K562 (cell line): ENCODE data around the gene LRP1. TPM values are rescaled to one million over a fixed set of nuclear protein-coding genes. Genes with fewer than 3 reads are reported as not detected.

ENCODE experiments used
- DNMT1 ChIP-seq: fragments of 450-650 bp; IDR thresholded peaks from 2 replicates; pipeline ENCODE4 v1.6.1; 2016; ENCODE audit warnings: antibody characterized with exemption, mild to moderate bottlenecking
- MYC ChIP-seq, 2 experiments: fragments of 250-450 bp in 1 of 2; sonication (Bioruptor Pico) in 1 of 2; IDR thresholded peaks; 2 replicates each; pipeline versions ENCODE4 v1.5.1 to v1.6.1; 2012 to 2021; ENCODE audit warnings: low read depth in 2 of 2, borderline replicate concordance in 1 of 2, improper control_type of control experiment in 1 of 2, low read length in 1 of 2, mild to moderate bottlenecking in 1 of 2, moderate library complexity in 1 of 2
- SETDB1 ChIP-seq: IDR thresholded peaks from one replicate; pipeline ENCODE4 v1.6.1; 2012; ENCODE audit warnings: low read length, control low read depth, inconsistent platforms
- SRSF1 ChIP-seq: fragments of 200-400 bp; formaldehyde crosslinking; IDR thresholded peaks from 2 replicates; pipeline ENCODE4 v1.6.1; 2017; ENCODE audit warnings: mild to moderate bottlenecking, low read depth, low read length, moderate library complexity
- polyA plus RNA-seq, 8 experiments: library from polyadenylated mRNA; depleted of rRNA in 4 of 8; stranded (reverse) in 5 of 8; unstranded in 3 of 8; fragments of >200 nt; fragmentation: Nextera tagmentation in 2 of 8; fragmentation: Illumina TruSeq in 1 of 8; extraction: Ambion mirVana in 2 of 8; extraction: Trizol in 1 of 8; gene quantifications; 2 replicates each; pipeline versions ENCODE4 v1.2.1 to v1.2.3, GENCODE V29; 2011 to 2014; ENCODE audit warnings: inconsistent platforms in 1 of 8, missing spikeins in 1 of 8
- total RNA-seq, 7 experiments: library from RNA; depleted of rRNA in 6 of 7; stranded (reverse); fragments of >200 nt in 6 of 7; fragmentation: Illumina TruSeq in 2 of 7; extraction: Trizol in 2 of 7; gene quantifications; 2 replicates each; pipeline versions ENCODE4 v1.2.1 to v1.2.3, GENCODE V29; 2011 to 2021; ENCODE audit warnings: low replicate concordance in 1 of 7
- TF ChIP-seq, protein P1 (sequence below): fragments of 200-600 bp; sonication (generic); IDR thresholded peaks from one replicate; pipeline ENCODE4 v1.6.1; 2012; ENCODE audit warnings: mild to moderate bottlenecking, low read depth, low read length, inconsistent platforms
- TF ChIP-seq, protein P2 (sequence below): fragments of 250-450 bp; sonication (Bioruptor Pico); IDR thresholded peaks from 2 replicates; pipeline ENCODE4 v1.5.0; 2022; ENCODE audit warnings: mild to moderate bottlenecking

The LRP1 gene
- total and polyA plus RNA-seq, 9 of the 15 experiments (the other 6 are each of a cell fraction or from before 2014, with no cell fraction given): 0.04 to 0.64 (median 0.19) TPM; not detected in 2

DNA sequence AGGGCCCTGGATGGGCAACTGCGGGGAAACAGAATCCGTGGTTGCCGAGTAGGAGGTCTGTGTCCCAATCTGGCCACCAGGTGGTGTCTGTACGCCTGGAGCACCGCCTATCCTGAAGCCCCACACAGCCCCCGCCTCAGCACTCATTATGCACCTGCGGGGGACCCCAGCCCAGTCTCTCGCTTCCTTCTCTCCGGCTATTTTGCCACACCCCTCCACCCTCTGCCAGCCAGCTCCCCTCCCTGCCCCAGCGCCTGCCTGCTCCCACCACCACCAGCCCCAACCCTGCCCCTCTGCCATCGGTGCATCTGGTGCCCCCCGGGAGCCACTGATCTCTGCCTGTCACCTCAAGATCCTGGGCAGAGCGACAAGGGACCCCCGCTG, 86.1 kb downstream of the LRP1 start (continued):
- TF ChIP-seq, protein P1, sequence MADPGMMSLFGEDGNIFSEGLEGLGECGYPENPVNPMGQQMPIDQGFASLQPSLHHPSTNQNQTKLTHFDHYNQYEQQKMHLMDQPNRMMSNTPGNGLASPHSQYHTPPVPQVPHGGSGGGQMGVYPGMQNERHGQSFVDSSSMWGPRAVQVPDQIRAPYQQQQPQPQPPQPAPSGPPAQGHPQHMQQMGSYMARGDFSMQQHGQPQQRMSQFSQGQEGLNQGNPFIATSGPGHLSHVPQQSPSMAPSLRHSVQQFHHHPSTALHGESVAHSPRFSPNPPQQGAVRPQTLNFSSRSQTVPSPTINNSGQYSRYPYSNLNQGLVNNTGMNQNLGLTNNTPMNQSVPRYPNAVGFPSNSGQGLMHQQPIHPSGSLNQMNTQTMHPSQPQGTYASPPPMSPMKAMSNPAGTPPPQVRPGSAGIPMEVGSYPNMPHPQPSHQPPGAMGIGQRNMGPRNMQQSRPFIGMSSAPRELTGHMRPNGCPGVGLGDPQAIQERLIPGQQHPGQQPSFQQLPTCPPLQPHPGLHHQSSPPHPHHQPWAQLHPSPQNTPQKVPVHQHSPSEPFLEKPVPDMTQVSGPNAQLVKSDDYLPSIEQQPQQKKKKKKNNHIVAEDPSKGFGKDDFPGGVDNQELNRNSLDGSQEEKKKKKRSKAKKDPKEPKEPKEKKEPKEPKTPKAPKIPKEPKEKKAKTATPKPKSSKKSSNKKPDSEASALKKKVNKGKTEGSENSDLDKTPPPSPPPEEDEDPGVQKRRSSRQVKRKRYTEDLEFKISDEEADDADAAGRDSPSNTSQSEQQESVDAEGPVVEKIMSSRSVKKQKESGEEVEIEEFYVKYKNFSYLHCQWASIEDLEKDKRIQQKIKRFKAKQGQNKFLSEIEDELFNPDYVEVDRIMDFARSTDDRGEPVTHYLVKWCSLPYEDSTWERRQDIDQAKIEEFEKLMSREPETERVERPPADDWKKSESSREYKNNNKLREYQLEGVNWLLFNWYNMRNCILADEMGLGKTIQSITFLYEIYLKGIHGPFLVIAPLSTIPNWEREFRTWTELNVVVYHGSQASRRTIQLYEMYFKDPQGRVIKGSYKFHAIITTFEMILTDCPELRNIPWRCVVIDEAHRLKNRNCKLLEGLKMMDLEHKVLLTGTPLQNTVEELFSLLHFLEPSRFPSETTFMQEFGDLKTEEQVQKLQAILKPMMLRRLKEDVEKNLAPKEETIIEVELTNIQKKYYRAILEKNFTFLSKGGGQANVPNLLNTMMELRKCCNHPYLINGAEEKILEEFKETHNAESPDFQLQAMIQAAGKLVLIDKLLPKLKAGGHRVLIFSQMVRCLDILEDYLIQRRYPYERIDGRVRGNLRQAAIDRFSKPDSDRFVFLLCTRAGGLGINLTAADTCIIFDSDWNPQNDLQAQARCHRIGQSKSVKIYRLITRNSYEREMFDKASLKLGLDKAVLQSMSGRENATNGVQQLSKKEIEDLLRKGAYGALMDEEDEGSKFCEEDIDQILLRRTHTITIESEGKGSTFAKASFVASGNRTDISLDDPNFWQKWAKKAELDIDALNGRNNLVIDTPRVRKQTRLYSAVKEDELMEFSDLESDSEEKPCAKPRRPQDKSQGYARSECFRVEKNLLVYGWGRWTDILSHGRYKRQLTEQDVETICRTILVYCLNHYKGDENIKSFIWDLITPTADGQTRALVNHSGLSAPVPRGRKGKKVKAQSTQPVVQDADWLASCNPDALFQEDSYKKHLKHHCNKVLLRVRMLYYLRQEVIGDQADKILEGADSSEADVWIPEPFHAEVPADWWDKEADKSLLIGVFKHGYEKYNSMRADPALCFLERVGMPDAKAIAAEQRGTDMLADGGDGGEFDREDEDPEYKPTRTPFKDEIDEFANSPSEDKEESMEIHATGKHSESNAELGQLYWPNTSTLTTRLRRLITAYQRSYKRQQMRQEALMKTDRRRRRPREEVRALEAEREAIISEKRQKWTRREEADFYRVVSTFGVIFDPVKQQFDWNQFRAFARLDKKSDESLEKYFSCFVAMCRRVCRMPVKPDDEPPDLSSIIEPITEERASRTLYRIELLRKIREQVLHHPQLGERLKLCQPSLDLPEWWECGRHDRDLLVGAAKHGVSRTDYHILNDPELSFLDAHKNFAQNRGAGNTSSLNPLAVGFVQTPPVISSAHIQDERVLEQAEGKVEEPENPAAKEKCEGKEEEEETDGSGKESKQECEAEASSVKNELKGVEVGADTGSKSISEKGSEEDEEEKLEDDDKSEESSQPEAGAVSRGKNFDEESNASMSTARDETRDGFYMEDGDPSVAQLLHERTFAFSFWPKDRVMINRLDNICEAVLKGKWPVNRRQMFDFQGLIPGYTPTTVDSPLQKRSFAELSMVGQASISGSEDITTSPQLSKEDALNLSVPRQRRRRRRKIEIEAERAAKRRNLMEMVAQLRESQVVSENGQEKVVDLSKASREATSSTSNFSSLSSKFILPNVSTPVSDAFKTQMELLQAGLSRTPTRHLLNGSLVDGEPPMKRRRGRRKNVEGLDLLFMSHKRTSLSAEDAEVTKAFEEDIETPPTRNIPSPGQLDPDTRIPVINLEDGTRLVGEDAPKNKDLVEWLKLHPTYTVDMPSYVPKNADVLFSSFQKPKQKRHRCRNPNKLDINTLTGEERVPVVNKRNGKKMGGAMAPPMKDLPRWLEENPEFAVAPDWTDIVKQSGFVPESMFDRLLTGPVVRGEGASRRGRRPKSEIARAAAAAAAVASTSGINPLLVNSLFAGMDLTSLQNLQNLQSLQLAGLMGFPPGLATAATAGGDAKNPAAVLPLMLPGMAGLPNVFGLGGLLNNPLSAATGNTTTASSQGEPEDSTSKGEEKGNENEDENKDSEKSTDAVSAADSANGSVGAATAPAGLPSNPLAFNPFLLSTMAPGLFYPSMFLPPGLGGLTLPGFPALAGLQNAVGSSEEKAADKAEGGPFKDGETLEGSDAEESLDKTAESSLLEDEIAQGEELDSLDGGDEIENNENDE: no peak
- TF ChIP-seq DNMT1: no peak
- TF ChIP-seq, protein P2, sequence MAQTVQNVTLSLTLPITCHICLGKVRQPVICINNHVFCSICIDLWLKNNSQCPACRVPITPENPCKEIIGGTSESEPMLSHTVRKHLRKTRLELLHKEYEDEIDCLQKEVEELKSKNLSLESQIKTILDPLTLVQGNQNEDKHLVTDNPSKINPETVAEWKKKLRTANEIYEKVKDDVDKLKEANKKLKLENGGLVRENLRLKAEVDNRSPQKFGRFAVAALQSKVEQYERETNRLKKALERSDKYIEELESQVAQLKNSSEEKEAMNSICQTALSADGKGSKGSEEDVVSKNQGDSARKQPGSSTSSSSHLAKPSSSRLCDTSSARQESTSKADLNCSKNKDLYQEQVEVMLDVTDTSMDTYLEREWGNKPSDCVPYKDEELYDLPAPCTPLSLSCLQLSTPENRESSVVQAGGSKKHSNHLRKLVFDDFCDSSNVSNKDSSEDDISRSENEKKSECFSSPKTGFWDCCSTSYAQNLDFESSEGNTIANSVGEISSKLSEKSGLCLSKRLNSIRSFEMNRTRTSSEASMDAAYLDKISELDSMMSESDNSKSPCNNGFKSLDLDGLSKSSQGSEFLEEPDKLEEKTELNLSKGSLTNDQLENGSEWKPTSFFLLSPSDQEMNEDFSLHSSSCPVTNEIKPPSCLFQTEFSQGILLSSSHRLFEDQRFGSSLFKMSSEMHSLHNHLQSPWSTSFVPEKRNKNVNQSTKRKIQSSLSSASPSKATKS (CRISPR knock-in tag): no peak
- TF ChIP-seq SETDB1: no peak
- TF ChIP-seq SRSF1: no peak
- TF ChIP-seq MYC (IDR thresholded peaks at IDR 0.05; ENCODE audit: low read depth, low read length): 0 out of 2 replicates have a peak, but pooled peaks have one; percentile 28
- no peak for TF ChIP-seq MYC (CRISPR knock-in tag; IDR thresholded peaks at IDR 0.05; ENCODE audit: borderline replicate concordance, low read depth)
